ENCODE data around the gene SORL1.
"Not testable (repeated sequence)": the region's sequence is repeated elsewhere in the genome, so short reads cannot be mapped to it uniquely, and the experiment has no call there.

SORL1 gene

GRCh38 chr11:121499405-121499804 lies 47.3 kb downstream of the SORL1 start:
- no peak overlapping the region for H3K27ac ChIP-seq
- H3K36me3 ChIP-seq (replicated peaks), result no peaks in the 10 kb centered on the region

GRCh38 chr11:121500275-121500674 lies 48.2 kb downstream of the SORL1 start:
- Histone ChIP-seq H3K27me3 (replicated peaks) (no peaks in the 10 kb centered on the region), H3K27ac (no peak overlapping the region), H3K36me3 (replicated peaks) (no peaks in the 10 kb centered on the region), H3K4me3 (ENCODE audit: low read depth, low read length) (no peak overlapping the region)
- in situ Hi-C loops (cut with HindIII; ENCODE audit: low pct_ligation_motif_present, low sequenced_read_pairs), result no loop called here
- no peak for DNase-seq
- TF ChIP-seq, protein P1, sequence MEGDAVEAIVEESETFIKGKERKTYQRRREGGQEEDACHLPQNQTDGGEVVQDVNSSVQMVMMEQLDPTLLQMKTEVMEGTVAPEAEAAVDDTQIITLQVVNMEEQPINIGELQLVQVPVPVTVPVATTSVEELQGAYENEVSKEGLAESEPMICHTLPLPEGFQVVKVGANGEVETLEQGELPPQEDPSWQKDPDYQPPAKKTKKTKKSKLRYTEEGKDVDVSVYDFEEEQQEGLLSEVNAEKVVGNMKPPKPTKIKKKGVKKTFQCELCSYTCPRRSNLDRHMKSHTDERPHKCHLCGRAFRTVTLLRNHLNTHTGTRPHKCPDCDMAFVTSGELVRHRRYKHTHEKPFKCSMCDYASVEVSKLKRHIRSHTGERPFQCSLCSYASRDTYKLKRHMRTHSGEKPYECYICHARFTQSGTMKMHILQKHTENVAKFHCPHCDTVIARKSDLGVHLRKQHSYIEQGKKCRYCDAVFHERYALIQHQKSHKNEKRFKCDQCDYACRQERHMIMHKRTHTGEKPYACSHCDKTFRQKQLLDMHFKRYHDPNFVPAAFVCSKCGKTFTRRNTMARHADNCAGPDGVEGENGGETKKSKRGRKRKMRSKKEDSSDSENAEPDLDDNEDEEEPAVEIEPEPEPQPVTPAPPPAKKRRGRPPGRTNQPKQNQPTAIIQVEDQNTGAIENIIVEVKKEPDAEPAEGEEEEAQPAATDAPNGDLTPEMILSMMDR (IDR thresholded peaks at IDR 0.05; ENCODE audit: low read depth, low read length, missing control alignments), result no peak

More at GRCh38 chr11:121499405-121499804, 47.3 kb downstream of the SORL1 start:
- DNase-seq, result no peak
- TF ChIP-seq, protein P1 (IDR thresholded peaks at IDR 0.05; ENCODE audit: low read depth, low read length, missing control alignments), result no peak
- Histone ChIP-seq H3K4me3 (ENCODE audit: low read depth, low read length) (no peak overlapping the region), H3K27me3 (replicated peaks) (no peaks in the 10 kb centered on the region)
- in situ Hi-C loops (cut with HindIII; ENCODE audit: low pct_ligation_motif_present, low sequenced_read_pairs), result no loop called here

GRCh38 chr11:121500717-121501116 lies 48.6 kb downstream of the SORL1 start:
- no peaks in the 10 kb centered on the region for H3K36me3 ChIP-seq (replicated peaks)
- no peak for DNase-seq
- in situ Hi-C loops (cut with HindIII; ENCODE audit: low pct_ligation_motif_present, low sequenced_read_pairs), result no loop called here
- H3K4me3 ChIP-seq (ENCODE audit: low read depth, low read length), result no peak overlapping the region
- H3K27me3 ChIP-seq (replicated peaks), result no peaks in the 10 kb centered on the region
- TF ChIP-seq, protein P1 (IDR thresholded peaks at IDR 0.05; ENCODE audit: low read depth, low read length, missing control alignments), result no peak
- H3K27ac ChIP-seq, result no peak overlapping the region

DNA sequence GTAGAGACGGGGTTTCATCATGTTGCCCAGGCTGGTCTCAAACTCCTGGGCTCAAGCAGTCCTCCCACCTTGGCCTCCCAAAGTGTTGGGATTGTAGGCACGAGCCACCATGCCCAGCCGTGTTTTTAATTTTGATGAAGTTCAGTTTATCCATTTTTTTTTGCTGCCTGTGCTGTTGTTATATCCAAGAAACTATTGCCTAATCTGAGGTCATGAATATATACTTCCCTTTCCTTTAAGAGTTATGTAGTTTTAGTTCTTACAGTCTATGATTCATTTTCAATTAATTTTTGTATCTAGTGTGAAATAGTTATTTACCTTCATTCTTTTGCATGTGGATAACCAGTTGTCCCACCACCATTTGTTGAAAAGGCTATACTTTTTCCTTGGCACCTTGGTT lies 50.9 kb downstream of the SORL1 start:
- Histone ChIP-seq H3K4me3 (ENCODE audit: low read depth, low read length) (no peak overlapping the region), H3K27me3 (replicated peaks) (no peaks in the 10 kb centered on the region), H3K36me3 (replicated peaks) (no peaks in the 10 kb centered on the region), H3K27ac (no peak overlapping the region)
- in situ Hi-C loops (cut with HindIII; ENCODE audit: low pct_ligation_motif_present, low sequenced_read_pairs), result no loop called here
- DNase-seq, result no peak
- TF ChIP-seq, protein P1 (IDR thresholded peaks at IDR 0.05; ENCODE audit: low read depth, low read length, missing control alignments), result no peak

GRCh38 chr11:121506237-121506636 lies 54.1 kb downstream of the SORL1 start:
- H3K27me3 ChIP-seq (replicated peaks); H3K4me3 ChIP-seq (ENCODE audit: low read depth, low read length); in situ Hi-C loops (cut with HindIII; ENCODE audit: low pct_ligation_motif_present, low sequenced_read_pairs); H3K27ac ChIP-seq; H3K36me3 ChIP-seq (replicated peaks); DNase-seq: not testable (repeated sequence)

GRCh38 chr11:121508449-121508848 lies 56.3 kb downstream of the SORL1 start:
- Histone ChIP-seq H3K27me3 (replicated peaks) (no peaks in the 10 kb centered on the region), H3K4me3 (ENCODE audit: low read depth, low read length) (no peak overlapping the region), H3K36me3 (replicated peaks) (no peaks in the 10 kb centered on the region), H3K27ac (no peak overlapping the region)
- DNase-seq, result no peak
- in situ Hi-C loops (cut with HindIII; ENCODE audit: low pct_ligation_motif_present, low sequenced_read_pairs), result no loop called here
- TF ChIP-seq, protein P1 (IDR thresholded peaks at IDR 0.05; ENCODE audit: low read depth, low read length, missing control alignments), result no peak

Data from brain microvascular endothelial cell (primary cell).